HG02981 (cell line): ENCODE results near the gene CYB5R4.

Experiments
- ATAC-seq: cut with Tn5 transposase; IDR thresholded peaks from one replicate; pipeline ENCODE4 v1.9.1; 2021; ENCODE audit warnings: mild to moderate bottlenecking, moderate library complexity; ENCODE audit not compliant: unreplicated experiment

CYB5R4 gene

GRCh38 chr6:83859410-83860358 lies at the start of gene CYB5R4:
TSS of gene CYB5R4 (plus strand) at chr6:83859689. CDS start at chr6:83859783, 94 bp downstream.
- ATAC-seq = peak; percentile 98

- no peak for ATAC-seq
Measured at GRCh38 chr6:83812595-83812994, 46.9 kb upstream of the CYB5R4 start.

GRCh38 chr6:83815631-83816272 lies 43.7 kb upstream of the CYB5R4 start:
- no peak for ATAC-seq

GRCh38 chr6:83822629-83823169 lies 36.8 kb upstream of the CYB5R4 start:
- no peak for ATAC-seq

- no peak for ATAC-seq
Measured at GRCh38 chr6:83824388-83824801, 35.1 kb upstream of the CYB5R4 start.

GRCh38 chr6:83824831-83825230 lies 34.7 kb upstream of the CYB5R4 start:
- no peak for ATAC-seq

- ATAC-seq = no peak
Measured at GRCh38 chr6:83827050-83827449, 32.4 kb upstream of the CYB5R4 start.

- ATAC-seq = no peak
Measured at GRCh38 chr6:83838727-83839126, 20.8 kb upstream of the CYB5R4 start.

GRCh38 chr6:83844170-83844569 lies 15.3 kb upstream of the CYB5R4 start:
- ATAC-seq = no peak

- no peak for ATAC-seq
Measured at GRCh38 chr6:83846291-83846690, 13.2 kb upstream of the CYB5R4 start.

- no peak for ATAC-seq
Measured at GRCh38 chr6:83847179-83847578, 12.3 kb upstream of the CYB5R4 start.

- ATAC-seq = no peak
Measured at GRCh38 chr6:83849127-83849526, 10.4 kb upstream of the CYB5R4 start.

- no peak for ATAC-seq
Measured at GRCh38 chr6:83849610-83850009, 9.9 kb upstream of the CYB5R4 start.

- ATAC-seq = no peak
Measured at GRCh38 chr6:83852528-83853177, 6.8 kb upstream of the CYB5R4 start.

GRCh38 chr6:83853178-83854000 lies 6.1 kb upstream of the CYB5R4 start, which contains the start of gene RIPPLY2:
TSS of gene RIPPLY2 (plus strand) at chr6:83853360. CDS start at chr6:83853417, 57 bp downstream.
- ATAC-seq = peak; percentile 57

- ATAC-seq = no peak
Measured at GRCh38 chr6:83854001-83854501, 5.4 kb upstream of the CYB5R4 start.

- ATAC-seq = no peak
Measured at GRCh38 chr6:83854766-83855165, 4.7 kb upstream of the CYB5R4 start.

- no peak for ATAC-seq
Measured at GRCh38 chr6:83860359-83860755, 868 bp downstream of the CYB5R4 start.

GRCh38 chr6:83860782-83861495 lies 1.4 kb downstream of the CYB5R4 start:
- no peak for ATAC-seq
